Keratinocyte (primary cell): ENCODE results near the gene TIGAR. TPM values are rescaled to one million over a fixed set of nuclear protein-coding genes. Genes with fewer than 3 reads are reported as not detected.

Experiments used
- DNase-seq: peaks from one replicate; pipeline ENCODE4 v3.0.0-alpha.2; 2011; ENCODE audit warnings: low read depth, missing footprints, low spot score
- FAIRE-seq: peaks from 2 replicates; lab custom pipeline; 2011; peaks lifted over from hg19 to GRCh38; lab: Jason Lieb, UNC
- H2AFZ ChIP-seq: 2 replicates; pipeline ENCODE4 v1.6.0; 2012; ENCODE audit warnings: low read length, control low read depth, inconsistent platforms; ENCODE audit not compliant: control insufficient read depth
- H3K27ac ChIP-seq: 2 replicates; pipeline ENCODE4 v1.5.1; 2011; ENCODE audit warnings: low read length; ENCODE audit not compliant: control insufficient read depth, insufficient read depth
- H3K27me3 ChIP-seq: 3 replicates; pipeline ENCODE4 v1.6.0; 2011; ENCODE audit warnings: low read length; ENCODE audit not compliant: control insufficient read depth, insufficient read depth; ENCODE audit errors: extremely low read depth
- H3K36me3 ChIP-seq, 2 experiments: 2 replicates in 1 of 2; 3 replicates in 1 of 2; pipeline ENCODE4 v1.5.1; 2011; ENCODE audit warnings: low read length in 2 of 2, mild to moderate bottlenecking in 1 of 2; ENCODE audit not compliant: control insufficient read depth in 2 of 2, insufficient read depth in 2 of 2; ENCODE audit errors: extremely low read depth in 1 of 2
- H3K4me1 ChIP-seq: 3 replicates; pipeline ENCODE4 v1.5.1; 2011; ENCODE audit warnings: low read length; ENCODE audit not compliant: control insufficient read depth, insufficient read depth; ENCODE audit errors: extremely low read depth
- H3K4me2 ChIP-seq: 3 replicates; pipeline ENCODE4 v1.6.0; 2011; ENCODE audit warnings: low read depth, low read length; ENCODE audit not compliant: control insufficient read depth, insufficient read depth; ENCODE audit errors: extremely low read depth
- H3K4me3 ChIP-seq, 3 experiments: fragments of 200-600 bp in 1 of 3; sonication (generic) in 1 of 3; 2 replicates in 2 of 3; 3 replicates in 1 of 3; pipeline ENCODE4 v1.5.1; 2011 to 2016; ENCODE audit warnings: low read length in 3 of 3, mild to moderate bottlenecking in 3 of 3, control low read depth in 2 of 3, inconsistent platforms in 1 of 3, low read depth in 1 of 3, mixed read lengths in 1 of 3, mixed run types in 1 of 3, moderate library complexity in 1 of 3; ENCODE audit not compliant: control insufficient read depth in 2 of 3, insufficient read depth in 2 of 3; ENCODE audit errors: extremely low read depth in 1 of 3
- H3K79me2 ChIP-seq: 2 replicates; pipeline ENCODE4 v1.6.0; 2012; ENCODE audit warnings: low read length; ENCODE audit not compliant: control insufficient read depth, insufficient read depth
- H3K9ac ChIP-seq: 3 replicates; pipeline ENCODE4 v1.6.0; 2011; ENCODE audit warnings: low read length; ENCODE audit not compliant: control insufficient read depth, insufficient read depth; ENCODE audit errors: extremely low read depth
- H3K9me1 ChIP-seq: 3 replicates; pipeline ENCODE4 v1.6.0; 2011; ENCODE audit warnings: low read length; ENCODE audit not compliant: control insufficient read depth, insufficient read depth; ENCODE audit errors: extremely low read depth
- H3K9me3 ChIP-seq: 2 replicates; pipeline ENCODE4 v1.5.1; 2012; ENCODE audit warnings: low read depth, low read length; ENCODE audit not compliant: control insufficient read depth
- H4K20me1 ChIP-seq: 3 replicates; pipeline ENCODE4 v1.6.0; 2011; ENCODE audit warnings: low read length; ENCODE audit not compliant: control insufficient read depth, insufficient read depth; ENCODE audit errors: extremely low read depth
- CTCF ChIP-seq, 3 experiments: IDR thresholded peaks in 1 of 3; conservative IDR thresholded peaks in 1 of 3; optimal IDR thresholded peaks in 1 of 3; 2 replicates in 2 of 3; 3 replicates in 1 of 3; pipeline versions ENCODE3 to v1.5.1; 2011; ENCODE audit warnings: low read length in 3 of 3, mild to moderate bottlenecking in 3 of 3, moderate library complexity in 2 of 3, control low read depth in 1 of 3, inconsistent platforms in 1 of 3; ENCODE audit not compliant: insufficient read depth in 2 of 3; ENCODE audit errors: extremely low read depth in 1 of 3
- EZH2 ChIP-seq: IDR thresholded peaks from one replicate; pipeline ENCODE4 v1.6.1; 2012; ENCODE audit warnings: inconsistent platforms, mild to moderate bottlenecking, low read length, moderate library complexity
- dilution Hi-C: fragments of 300-500 bp; cut with MboI; formaldehyde crosslinking; loops from one replicate; pipeline ENCODE4 v1.7.0; 2020; ENCODE audit warnings: low sequenced_read_pairs; ENCODE audit not compliant: extremely low pct_ligation_motif_present
- polyA plus RNA-seq, 5 experiments: library from polyadenylated mRNA; depleted of rRNA in 3 of 5; stranded (reverse) in 3 of 5; stranded (forward) in 1 of 5; unstranded in 1 of 5; fragments of >200 nt; gene quantifications; 1 replicate in 1 of 5; 2 replicates in 3 of 5; 3 replicates in 1 of 5; pipeline versions ENCODE4 v1.2.1 to v1.2.3, GENCODE V29; 2011 to 2012; ENCODE audit warnings: missing spikeins in 2 of 5, low read depth in 1 of 5, low replicate concordance in 1 of 5

Gene TIGAR
- polyA plus RNA-seq, 1 donor (not counting 4 experiments of a cell fraction or from before 2014, with no cell fraction given): 37.3 TPM

DNA sequence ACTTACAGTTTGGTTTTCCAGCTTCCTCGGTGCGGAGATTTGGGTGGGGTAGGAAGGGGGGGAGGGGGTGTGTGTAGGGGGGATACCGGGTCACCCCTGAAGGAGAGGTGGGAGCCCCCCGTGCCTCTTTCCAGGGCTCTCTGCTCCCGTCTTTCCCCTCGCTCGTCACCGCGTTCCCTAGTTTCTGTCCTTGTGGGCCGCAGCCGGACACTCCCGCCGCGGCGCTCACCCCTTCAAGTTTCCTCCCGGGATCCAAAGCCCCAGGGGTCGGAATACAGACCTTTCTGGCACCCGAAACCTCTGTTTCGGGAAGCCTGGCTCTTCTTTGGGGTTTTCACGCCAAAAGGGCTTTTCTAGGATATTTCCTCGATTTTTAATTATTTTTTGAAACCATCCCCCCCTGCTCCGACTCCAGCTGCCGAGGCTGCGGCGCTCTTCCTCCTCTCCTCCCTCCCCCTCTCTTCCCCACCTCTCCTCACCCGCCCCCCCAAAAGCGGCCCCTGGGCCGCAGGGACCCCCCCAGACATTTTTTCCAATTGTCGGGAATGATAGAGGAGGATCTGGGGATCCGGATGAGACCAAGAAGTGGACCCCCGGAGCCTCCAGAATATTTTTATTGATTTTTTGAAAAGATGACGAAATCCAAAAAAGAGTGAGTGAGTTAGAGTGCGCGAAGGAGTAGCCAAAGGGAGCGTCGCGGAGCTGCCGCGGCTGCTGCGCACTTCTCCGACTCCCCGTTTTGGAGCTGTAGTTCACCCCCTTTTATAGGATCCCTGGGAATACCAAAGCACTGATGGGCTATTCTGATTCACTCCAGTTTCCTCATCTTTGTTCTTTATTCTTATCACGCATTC is 45.8 kb upstream of the TIGAR start:
- Histone ChIP-seq H3K27me3 (peaks cover under 1% of the 10 kb centered on the region), H3K27ac (peak overlapping the region; percentile 93)
- no peak for FAIRE-seq

GRCh38 chr12:4275870-4276301 is 45.1 kb upstream of the TIGAR start:
- Histone ChIP-seq H3K27ac (peak overlapping the region; percentile 93), H3K4me2 (peak overlapping the region; percentile 88), H3K4me1 (peaks cover 42% of the 10 kb centered on the region), H3K9ac (peak overlapping the region; percentile 98), H3K4me3 (peak overlapping the region; percentile 75 to 95 (median 94)), H4K20me1 (peaks cover 43% of the 10 kb centered on the region), H3K27me3 (no peaks in the 10 kb centered on the region), H3K9me1 (no peaks in the 10 kb centered on the region), H3K36me3 (peaks cover 35 to 51% of the 10 kb centered on the region in 2 experiments), H3K9me3 (no peaks in the 10 kb centered on the region), H3K79me2 (peaks cover 74% of the 10 kb centered on the region), H2AFZ (no peak overlapping the region)
- dilution Hi-C loops: no loop called here
- FAIRE-seq (no peak), DNase-seq (no peak)
- TF ChIP-seq EZH2: no peak

More for the DNA sequence above, 45.8 kb upstream of the TIGAR start:
- no peak for DNase-seq
- H3K9me1 ChIP-seq: no peaks in the 10 kb centered on the region
- peak overlapping the region; percentile 88 for H3K4me2 ChIP-seq
- H3K36me3 ChIP-seq: peaks cover 29 to 45% of the 10 kb centered on the region in 2 experiments
- dilution Hi-C loops: no loop called here
- peak overlapping the region; percentile 98 for H3K9ac ChIP-seq
- H4K20me1 ChIP-seq: peaks cover 37% of the 10 kb centered on the region
- TF ChIP-seq EZH2 (no peak), CTCF (optimal IDR thresholded peaks at IDR 0.05 in 1 of 3, IDR thresholded peaks at IDR 0.05 in 1 of 3, conservative IDR thresholded peaks at IDR 0.05 in 1 of 3; ENCODE audit: extremely low read depth in 1 of 3, insufficient read depth in 2 of 3, low read length in 3 of 3) (no peak)
- H3K4me1 ChIP-seq: peaks cover 47% of the 10 kb centered on the region
- H3K79me2 ChIP-seq: peaks cover 67% of the 10 kb centered on the region
- H3K9me3 ChIP-seq: no peaks in the 10 kb centered on the region
- no peak overlapping the region for H2AFZ ChIP-seq
- peak overlapping the region; percentile 75 to 95 (median 94) for H3K4me3 ChIP-seq
